GM21825 (cell line): ENCODE data around the gene SMPD3.

Source experiments
- ATAC-seq: cut with Tn5 transposase; IDR thresholded peaks from one replicate; pipeline ENCODE4 v1.9.1; 2021; ENCODE audit warnings: mild to moderate bottlenecking, moderate library complexity; ENCODE audit not compliant: unreplicated experiment

SMPD3 gene

DNA sequence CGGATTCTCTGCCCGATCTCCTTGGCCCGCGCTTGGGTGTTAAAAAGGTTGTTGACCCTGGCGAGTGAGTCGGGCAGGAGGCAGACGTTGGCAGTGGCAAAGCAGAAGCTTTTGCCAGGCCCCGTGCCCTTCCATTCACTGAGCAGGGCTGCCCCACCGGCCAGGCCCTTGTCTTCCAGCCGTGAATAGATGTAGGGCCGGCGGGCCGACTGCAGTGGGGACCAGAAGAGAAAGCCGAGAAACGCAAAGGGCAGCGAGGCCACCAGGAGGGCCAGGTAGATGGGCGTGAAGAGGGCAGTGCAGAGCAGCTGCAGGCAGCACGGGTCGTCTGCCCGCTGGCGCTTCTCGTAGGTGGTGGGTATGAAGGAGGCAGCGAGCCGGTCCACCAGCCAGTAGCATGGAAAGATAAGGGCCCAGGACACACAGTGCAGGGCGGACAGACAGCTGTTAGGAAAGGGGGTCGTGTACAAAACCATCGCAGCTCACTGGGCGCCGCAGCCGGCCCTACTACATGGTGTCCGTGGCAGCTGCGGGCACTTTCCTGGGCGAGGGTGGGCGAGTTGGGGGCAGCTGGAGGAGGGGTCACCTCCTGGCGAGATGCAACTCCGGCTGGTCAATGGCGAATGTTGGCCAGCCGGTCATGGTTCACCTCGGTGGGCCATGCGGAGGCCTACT, 76.5 kb downstream of the SMPD3 start:
- ATAC-seq = no peak

- ATAC-seq = no peak
Measured at GRCh38 chr16:68371276-68371651, 77.0 kb downstream of the SMPD3 start.

GRCh38 chr16:68370581-68371275, 77.6 kb downstream of the SMPD3 start:
- ATAC-seq = no peak

- ATAC-seq = peak; percentile 55
Measured at GRCh38 chr16:68369697-68370580, 78.4 kb downstream of the SMPD3 start.

DNA sequence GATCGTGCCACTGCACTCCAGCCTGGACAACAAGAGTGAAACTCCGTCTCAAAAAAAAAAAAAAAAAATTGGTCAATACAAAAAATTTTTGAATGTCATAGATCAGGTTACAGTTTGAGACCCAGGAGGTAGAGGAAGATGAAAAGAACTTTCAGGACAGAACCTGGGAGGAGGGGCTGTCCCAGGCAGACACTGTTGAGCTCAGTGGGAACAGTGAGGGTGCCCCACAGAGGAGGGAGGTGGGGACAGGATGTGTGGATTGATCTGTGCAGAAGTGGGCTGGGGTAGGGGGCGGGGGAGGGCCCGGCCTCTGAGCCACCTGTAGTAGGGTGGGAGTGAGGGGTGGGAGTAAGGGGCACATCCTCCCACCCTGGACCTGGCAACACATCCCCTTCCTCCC, 79.1 kb downstream of the SMPD3 start:
- no peak for ATAC-seq

DNA sequence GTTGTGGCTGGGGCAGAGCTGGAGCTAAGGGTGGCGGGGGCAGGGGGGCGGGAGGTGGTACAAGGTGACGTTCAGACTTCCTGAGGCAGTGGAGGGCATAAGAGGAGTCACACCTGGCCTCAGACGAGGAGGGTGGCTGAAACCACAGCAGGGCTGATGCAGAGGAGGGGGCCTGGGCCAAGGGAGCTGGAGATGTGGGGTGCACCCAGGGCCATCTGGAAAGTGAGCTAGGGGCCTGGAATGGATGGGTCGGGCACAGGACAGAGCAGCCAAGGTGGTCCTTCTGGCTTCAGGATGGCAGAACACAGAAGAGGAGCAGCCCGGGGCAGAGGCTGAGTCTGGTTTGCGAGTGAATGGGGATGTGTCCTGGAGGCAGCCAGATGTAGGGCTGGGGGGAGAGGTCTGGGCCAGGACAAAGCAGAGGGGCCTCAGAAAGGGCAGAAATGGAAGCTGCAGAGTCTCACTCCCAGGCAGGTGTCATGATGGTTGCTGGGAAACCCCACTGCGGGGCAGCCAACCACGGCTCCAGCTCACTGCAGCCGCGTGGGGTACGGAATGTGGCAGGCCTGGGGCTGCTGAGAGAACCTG, 79.9 kb downstream of the SMPD3 start:
- no peak for ATAC-seq

DNA sequence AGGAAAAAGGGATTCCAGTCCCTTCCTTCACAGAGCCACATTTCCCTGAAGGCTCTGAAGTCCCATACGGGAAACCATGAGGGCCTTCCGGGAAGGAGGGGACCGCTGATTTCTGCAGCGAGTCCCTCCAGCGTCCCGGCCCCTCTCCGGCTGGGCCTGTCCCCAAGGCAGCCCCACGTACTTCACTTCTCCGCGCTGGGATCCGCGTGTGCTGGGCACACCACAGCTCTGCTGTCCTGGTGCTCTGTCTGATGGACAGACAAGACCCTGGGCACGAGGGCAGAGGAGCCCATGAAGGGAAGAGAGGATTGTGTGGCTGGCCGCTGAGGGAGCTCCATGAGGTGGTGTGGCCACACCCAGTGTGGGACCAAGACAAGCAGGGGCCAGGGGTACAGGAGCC, 80.4 kb downstream of the SMPD3 start:
- ATAC-seq = no peak

GRCh38 chr16:68367440-68367839, 80.9 kb downstream of the SMPD3 start:
- ATAC-seq = no peak

DNA sequence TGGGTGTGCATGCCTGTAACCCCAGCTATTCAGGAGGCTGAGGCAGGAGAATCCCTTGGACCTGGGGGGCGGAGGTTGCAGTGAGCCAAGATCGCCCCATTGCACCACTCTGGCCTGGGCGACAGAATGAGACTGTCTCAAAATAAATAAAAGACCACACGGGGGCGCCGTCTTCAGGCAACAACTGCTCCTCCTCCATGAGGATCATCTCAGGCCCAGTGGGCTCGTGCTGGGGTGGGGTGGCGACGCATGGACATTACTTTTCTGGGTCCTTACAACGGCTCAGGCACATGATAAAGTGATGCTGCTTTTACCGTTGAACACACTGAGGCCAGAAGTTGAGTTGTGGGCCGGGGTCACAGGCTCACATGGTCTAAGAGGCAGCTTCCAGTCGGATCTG, 81.3 kb downstream of the SMPD3 start:
- ATAC-seq = no peak

DNA sequence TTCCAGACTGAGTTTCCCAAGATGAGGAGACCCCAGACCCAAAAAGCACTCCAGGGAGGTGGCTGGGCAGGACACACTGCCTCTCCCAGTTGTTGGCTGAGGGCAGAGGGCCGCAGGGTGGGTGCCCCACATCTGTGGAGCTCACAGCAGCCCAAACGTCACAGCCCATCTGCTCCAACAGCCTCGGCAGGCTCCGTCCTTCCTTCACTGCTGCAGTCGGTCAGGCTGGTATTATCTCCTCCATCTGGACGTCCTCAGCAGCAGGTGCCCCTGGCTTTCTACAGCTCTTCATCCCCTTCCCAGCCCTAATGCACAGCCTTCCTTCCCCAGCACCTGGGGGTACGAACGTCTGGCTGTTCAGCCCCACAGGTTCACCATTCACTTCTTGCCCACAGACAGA, 82.2 kb downstream of the SMPD3 start:
- ATAC-seq = no peak

GRCh38 chr16:68365167-68365817, 83.0 kb downstream of the SMPD3 start:
- no peak for ATAC-seq

GRCh38 chr16:68364561-68364998, 83.7 kb downstream of the SMPD3 start:
- ATAC-seq = no peak

DNA sequence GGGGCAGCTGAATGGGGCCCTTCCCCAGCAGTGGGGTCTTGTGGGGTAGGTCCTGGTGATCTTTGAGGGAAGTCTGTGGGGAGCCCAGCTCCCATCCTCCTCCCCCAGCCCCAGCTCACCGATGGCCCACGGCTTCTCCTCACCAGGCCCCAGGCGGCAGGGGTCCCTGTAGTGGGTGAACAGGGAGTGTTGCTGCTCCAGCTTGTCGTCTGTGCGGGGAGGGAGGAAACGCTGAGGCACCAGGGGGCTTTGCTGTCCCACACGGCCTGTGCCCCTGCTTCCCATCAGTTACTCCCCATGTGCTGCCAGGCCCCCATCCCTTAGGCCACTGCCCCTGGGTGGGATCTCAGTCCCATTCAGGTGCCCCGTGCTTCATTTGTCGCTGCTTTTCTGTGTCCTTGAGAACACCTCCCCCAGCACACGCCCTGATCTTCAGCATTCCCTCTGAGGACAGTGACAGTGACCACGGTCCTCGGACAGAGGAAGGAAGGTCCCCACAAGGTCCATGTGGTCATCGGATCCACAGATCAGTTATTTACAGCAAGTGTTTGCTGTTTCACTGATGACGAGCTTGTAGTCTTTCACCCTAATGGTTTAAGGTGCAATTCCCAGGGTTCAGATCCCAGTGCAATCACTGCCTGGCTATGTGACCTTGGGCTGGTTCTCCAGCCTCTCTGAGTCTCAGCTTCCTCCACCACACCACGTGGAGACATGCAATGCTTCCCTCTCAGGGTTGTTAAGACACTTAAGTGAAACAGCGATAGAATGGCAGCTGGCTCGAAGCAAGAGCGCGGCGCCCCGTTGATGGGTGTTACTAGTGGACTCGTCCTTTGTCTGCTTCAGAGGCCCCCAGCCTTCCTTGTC, 84.4 kb downstream of the SMPD3 start:
- no peak for ATAC-seq

- ATAC-seq = no peak
Measured at GRCh38 chr16:68362947-68363657, 85.2 kb downstream of the SMPD3 start.

GRCh38 chr16:68362262-68362913, 85.9 kb downstream of the SMPD3 start:
- no peak for ATAC-seq

- no peak for ATAC-seq
Measured at GRCh38 chr16:68361485-68361884, 86.8 kb downstream of the SMPD3 start.

GRCh38 chr16:68360956-68361355, 87.4 kb downstream of the SMPD3 start:
- ATAC-seq = no peak

DNA sequence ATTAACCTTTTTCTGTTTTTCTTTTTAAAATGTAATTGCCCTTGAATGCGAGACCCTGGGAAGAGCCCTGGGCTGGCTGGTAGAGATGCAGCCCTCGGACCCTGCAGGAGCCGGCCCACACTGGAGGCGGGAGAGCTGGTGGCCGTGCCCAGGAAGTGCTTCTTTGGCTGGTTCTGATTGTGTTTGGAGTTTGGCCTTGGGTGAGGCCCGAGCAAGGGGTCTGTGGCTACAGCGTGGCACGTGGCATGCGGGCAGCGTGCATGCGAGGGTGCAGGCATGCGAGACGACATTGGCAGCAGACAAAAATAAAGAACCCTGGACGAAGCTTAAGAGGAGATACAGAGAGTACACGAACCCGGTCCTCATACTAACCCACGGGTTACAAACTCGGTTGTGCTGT, 87.8 kb downstream of the SMPD3 start:
- ATAC-seq = no peak
